Calu3 (cell line): ENCODE measurements around the gene CNTNAP2. TPM values are rescaled to one million over a fixed set of nuclear protein-coding genes. Genes with fewer than 3 reads are reported as not detected.

Source experiments
- BruUV-seq: library from RNA; stranded (reverse); fragments of 400-500 nt; replicated peaks from 2 replicates; lab custom pipeline; 2021; lab: Mats Ljungman, UMichigan
- CTCF ChIA-PET: fragments of 300-600 bp; sonication (Branson Sonifier 250); formaldehyde crosslinking; loops from one replicate; lab custom pipeline; 2022; ENCODE audit warnings: antibody characterized with exemption; lab: Charles Lee
- DNase-seq: peaks from one replicate; pipeline ENCODE4 v3.0.0; 2022
- H3K27ac Mint-ChIP-seq: one replicate; pipeline ENCODE4 v1.8.0; 2022; ENCODE audit warnings: mixed read lengths; ENCODE audit not compliant: unreplicated experiment
- H3K27me3 Mint-ChIP-seq: one replicate; pipeline ENCODE4 v1.8.0; 2022; ENCODE audit warnings: mixed read lengths; ENCODE audit not compliant: unreplicated experiment
- H3K36me3 Mint-ChIP-seq: one replicate; pipeline ENCODE4 v1.8.0; 2022; ENCODE audit warnings: mild to moderate bottlenecking, moderate library complexity, mixed read lengths; ENCODE audit not compliant: insufficient read depth, unreplicated experiment
- H3K4me1 Mint-ChIP-seq: one replicate; pipeline ENCODE4 v1.8.0; 2022; ENCODE audit warnings: mild to moderate bottlenecking, low read depth, mixed read lengths; ENCODE audit not compliant: unreplicated experiment
- H3K4me3 Mint-ChIP-seq: one replicate; pipeline ENCODE4 v1.8.0; 2022; ENCODE audit warnings: mild to moderate bottlenecking, low read depth, moderate library complexity, mixed read lengths; ENCODE audit not compliant: unreplicated experiment
- H3K9me3 Mint-ChIP-seq: one replicate; pipeline ENCODE4 v1.8.0; 2022; ENCODE audit warnings: low read depth, mixed read lengths; ENCODE audit not compliant: unreplicated experiment
- CTCF ChIP-seq: fragments of 200-600 bp; IDR thresholded peaks from one replicate; pipeline ENCODE4 v1.8.0; 2022; ENCODE audit warnings: antibody characterized with exemption; ENCODE audit not compliant: unreplicated experiment
- intact Hi-C: fragments of 100-400 bp; cut with micrococcal nuclease; formaldehyde crosslinking; loops from one replicate; pipeline ENCODE4 v1.10.0; 2022; ENCODE audit not compliant: unreplicated experiment
- total RNA-seq: library from RNA; stranded (reverse); gene quantifications from 2 replicates; pipeline ENCODE4 v1.2.3, GENCODE V29; 2022

The CNTNAP2 gene
- total RNA-seq, 1 experiment from 2014 or later: 1.1 TPM

GRCh38 chr7:147276783-147277370, 1160.3 kb downstream of the CNTNAP2 start:
- Mint-ChIP-seq H3K9me3 (peaks cover 7% of the 10 kb centered on the region), H3K4me3 (no peak overlapping the region), H3K27ac (no peak overlapping the region), H3K36me3 (no peaks in the 10 kb centered on the region), H3K27me3 (no peaks in the 10 kb centered on the region), H3K4me1 (no peaks in the 10 kb centered on the region)
- no TSS peak for BruUV-seq
- no peak for TF ChIP-seq CTCF
- intact Hi-C loops: no loop called here
- CTCF ChIA-PET: no interaction called here
- DNase-seq: no peak

GRCh38 chr7:147279514-147279913, 1162.9 kb downstream of the CNTNAP2 start:
- Mint-ChIP-seq H3K27ac (no peak overlapping the region), H3K4me3 (no peak overlapping the region), H3K36me3 (no peaks in the 10 kb centered on the region), H3K4me1 (no peaks in the 10 kb centered on the region), H3K27me3 (no peaks in the 10 kb centered on the region), H3K9me3 (peaks cover 10% of the 10 kb centered on the region)
- TF ChIP-seq CTCF: no peak
- BruUV-seq: no TSS peak
- intact Hi-C loops: no loop called here
- no peak for DNase-seq
- CTCF ChIA-PET: no interaction called here

GRCh38 chr7:147279964-147280374, 1163.4 kb downstream of the CNTNAP2 start:
- CTCF ChIA-PET: no interaction called here

GRCh38 chr7:147282204-147282603, 1165.6 kb downstream of the CNTNAP2 start:
- Mint-ChIP-seq H3K4me3 (no peak overlapping the region), H3K27me3 (no peaks in the 10 kb centered on the region), H3K27ac (no peak overlapping the region), H3K9me3 (peaks cover 10% of the 10 kb centered on the region), H3K4me1 (no peaks in the 10 kb centered on the region), H3K36me3 (no peaks in the 10 kb centered on the region)
- intact Hi-C loops: no loop called here
- CTCF ChIA-PET: no interaction called here
- TF ChIP-seq CTCF: no peak
- no TSS peak for BruUV-seq
- DNase-seq: no peak

More at GRCh38 chr7:147279964-147280374, 1163.4 kb downstream of the CNTNAP2 start:
- TF ChIP-seq CTCF: no peak
- H3K4me1 Mint-ChIP-seq: no peaks in the 10 kb centered on the region
- BruUV-seq: no TSS peak
- H3K36me3 Mint-ChIP-seq: no peaks in the 10 kb centered on the region
- intact Hi-C loops: no loop called here
- H3K27me3 Mint-ChIP-seq: no peaks in the 10 kb centered on the region
- no peak overlapping the region for H3K27ac Mint-ChIP-seq
- no peak overlapping the region for H3K4me3 Mint-ChIP-seq
- H3K9me3 Mint-ChIP-seq: peaks cover 10% of the 10 kb centered on the region
- DNase-seq: no peak
